ENCODE measurements around the gene TMEM25.
"Not testable (repeated sequence)": the region's sequence is repeated elsewhere in the genome, so short reads cannot be mapped to it uniquely, and the experiment has no call there.

The TMEM25 gene

GRCh38 chr11:118574636-118575035 lies 43.6 kb downstream of the TMEM25 start:
- in situ Hi-C loops (cut with MboI; ENCODE audit: low sequenced_read_pairs) = no loop called here
- H3K4me1 ChIP-seq = peaks cover 15% of the 10 kb centered on the region
- no peak overlapping the region for H3K4me3 ChIP-seq
- H3K36me3 ChIP-seq (replicated peaks) = peaks cover 7% of the 10 kb centered on the region; the same call in 1 of the 2 replicates
- DNase-seq (ENCODE audit: low spot score in 2 of 2) = no peak
- H3K27me3 ChIP-seq (ENCODE audit: low read depth) = no peaks in the 10 kb centered on the region
- no peaks in the 10 kb centered on the region for H3K9me3 ChIP-seq

- H3K4me3 ChIP-seq; H3K9me3 ChIP-seq; DNase-seq (ENCODE audit: low spot score in 2 of 2); H3K27me3 ChIP-seq (ENCODE audit: low read depth); in situ Hi-C loops (cut with MboI; ENCODE audit: low sequenced_read_pairs): not testable (repeated sequence)
- H3K36me3 ChIP-seq (replicated peaks) = peaks cover 22% of the 10 kb centered on the region
- H3K4me1 ChIP-seq = peaks cover 15% of the 10 kb centered on the region
Measured at GRCh38 chr11:118577995-118578394, 47.0 kb downstream of the TMEM25 start.

- no peak for DNase-seq (ENCODE audit: low spot score in 2 of 2)
- Histone ChIP-seq H3K9me3 (no peaks in the 10 kb centered on the region), H3K4me3 (no peak overlapping the region), H3K36me3 (replicated peaks) (peaks cover 52% of the 10 kb centered on the region), H3K27me3 (ENCODE audit: low read depth) (no peaks in the 10 kb centered on the region), H3K4me1 (no peaks in the 10 kb centered on the region)
- in situ Hi-C loops (cut with MboI; ENCODE audit: low sequenced_read_pairs) = no loop called here
Measured at GRCh38 chr11:118581057-118581456, 50.1 kb downstream of the TMEM25 start.

All from HAP-1 (cell line).